OCI-LY1 (cell line): ENCODE measurements around the gene TCIRG1.

ENCODE experiments used
- CTCF ChIP-seq: fragments of 200-600 bp; sonication (generic), shearing (Covaris generic); IDR thresholded peaks from 2 replicates; pipeline ENCODE4 v1.5.1; 2017; ENCODE audit warnings: mild to moderate bottlenecking, antibody characterized with exemption, low read length, moderate library complexity, mixed read lengths
- EZH2 ChIP-seq: fragments of 200-600 bp; sonication (generic), shearing (Covaris generic); IDR thresholded peaks from 2 replicates; pipeline ENCODE4 v1.8.0; 2017; ENCODE audit warnings: borderline replicate concordance, mixed run types, mild to moderate bottlenecking, antibody characterized with exemption, low read length, moderate library complexity, mixed read lengths

DNA sequence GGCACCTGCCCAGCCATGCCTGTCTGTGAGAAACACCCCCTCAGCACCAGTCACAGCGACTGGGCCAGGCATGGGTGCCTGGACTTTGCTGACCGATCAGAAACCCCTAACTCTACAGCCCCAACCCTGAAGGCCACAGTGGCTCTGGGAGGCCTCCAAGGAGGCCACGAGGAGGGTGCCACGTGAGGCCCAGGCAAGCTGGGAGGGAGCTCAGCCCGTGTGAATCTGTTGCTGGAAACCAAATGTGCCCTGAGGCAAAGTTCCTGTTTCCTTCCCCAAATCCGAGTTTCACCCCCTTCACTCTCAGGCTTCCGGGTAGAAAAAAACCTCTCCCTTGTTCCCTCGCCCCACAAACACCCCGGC is 36.3 kb upstream of the TCIRG1 start:
- TF ChIP-seq EZH2 (no peak), CTCF (no peak)
